Endothelial cell of umbilical vein (primary cell): ENCODE results near the gene AADAT. TPM values are rescaled to one million over a fixed set of nuclear protein-coding genes. Genes with fewer than 3 reads are reported as not detected.

Experiments
- BruUV-seq: library from RNA; stranded (reverse); fragments of 400-500 nt; replicated peaks from 2 replicates; lab custom pipeline; 2021; lab: Mats Ljungman, UMichigan
- CTCF ChIA-PET: fragments of 300-600, 350-600 bp; sonication (Branson Sonifier 250); formaldehyde crosslinking; loops from one replicate; lab custom pipeline; 2021; ENCODE audit warnings: antibody characterized with exemption, inconsistent platforms; lab: Charles Lee
- POLR2A ChIA-PET: fragments of 300-600, 350-600 bp; sonication (Branson Sonifier 250); formaldehyde crosslinking; loops from one replicate; lab custom pipeline; 2021; ENCODE audit warnings: antibody characterized with exemption, inconsistent platforms; lab: Charles Lee
- DNase-seq: peaks from one replicate; pipeline ENCODE4 v3.0.0-alpha.2; 2011; ENCODE audit warnings: low read depth, low spot score
- FAIRE-seq: peaks from 2 replicates; lab custom pipeline; 2011; peaks lifted over from hg19 to GRCh38; lab: Jason Lieb, UNC
- H2AFZ ChIP-seq: 2 replicates; pipeline ENCODE4 v1.6.0; 2012; ENCODE audit warnings: low read depth, low read length, control low read depth, inconsistent platforms
- H3K27ac ChIP-seq: 2 replicates; pipeline ENCODE4 v1.5.1; 2011; ENCODE audit warnings: low read depth, mild to moderate bottlenecking, control low read depth, low read length, moderate library complexity; ENCODE audit not compliant: insufficient read depth
- H3K27me3 ChIP-seq, 2 experiments: 2 replicates each; pipeline versions ENCODE4 v1.6.0 to v1.6.1; 2011; ENCODE audit warnings: low read length in 2 of 2, mixed read lengths in 1 of 2; ENCODE audit not compliant: control insufficient read depth in 2 of 2, insufficient read depth in 2 of 2
- H3K36me3 ChIP-seq, 2 experiments: 2 replicates in 1 of 2; 3 replicates in 1 of 2; pipeline ENCODE4 v1.5.1; 2011; ENCODE audit warnings: low read length in 2 of 2, mild to moderate bottlenecking in 1 of 2, moderate library complexity in 1 of 2; ENCODE audit not compliant: control insufficient read depth in 2 of 2, insufficient read depth in 2 of 2; ENCODE audit errors: extremely low read depth in 1 of 2
- H3K4me1 ChIP-seq: 3 replicates; pipeline ENCODE4 v1.5.1; 2011; ENCODE audit warnings: mild to moderate bottlenecking, low read length; ENCODE audit not compliant: control insufficient read depth, insufficient read depth; ENCODE audit errors: extremely low read depth
- H3K4me2 ChIP-seq: 2 replicates; pipeline ENCODE4 v1.6.1; 2011; ENCODE audit warnings: low read length, control low read depth, mixed read lengths; ENCODE audit not compliant: insufficient read depth
- H3K4me3 ChIP-seq, 3 experiments: fragments of 200-600 bp in 1 of 3; sonication (generic), shearing (Covaris generic) in 1 of 3; replicated peaks in 1 of 3; 2 replicates each; pipeline ENCODE4 v1.5.1; 2011 to 2016; ENCODE audit warnings: control low read depth in 3 of 3, low read length in 3 of 3, mild to moderate bottlenecking in 2 of 3, inconsistent platforms in 1 of 3, low read depth in 1 of 3, moderate library complexity in 1 of 3; ENCODE audit not compliant: insufficient read depth in 1 of 3
- H3K79me2 ChIP-seq: 2 replicates; pipeline ENCODE4 v1.6.0; 2012; ENCODE audit warnings: low read length, inconsistent platforms; ENCODE audit not compliant: control insufficient read depth, insufficient read depth
- H3K9ac ChIP-seq: replicated peaks from 2 replicates; pipeline ENCODE3; 2011; ENCODE audit warnings: low read length, control low read depth; ENCODE audit not compliant: insufficient read depth; ENCODE audit errors: extremely low read depth
- H3K9me1 ChIP-seq: replicated peaks from 3 replicates; pipeline ENCODE4 v1.6.0; 2011; ENCODE audit warnings: mild to moderate bottlenecking, low read length; ENCODE audit not compliant: control insufficient read depth, insufficient read depth; ENCODE audit errors: extremely low read depth
- H3K9me3 ChIP-seq: replicated peaks from 2 replicates; pipeline ENCODE4 v1.5.1; 2012; ENCODE audit warnings: low read length, inconsistent platforms; ENCODE audit not compliant: control insufficient read depth, insufficient read depth
- H4K20me1 ChIP-seq: replicated peaks from 2 replicates; pipeline ENCODE3; 2011; ENCODE audit warnings: mild to moderate bottlenecking, low read length; ENCODE audit not compliant: control insufficient read depth, insufficient read depth; ENCODE audit errors: extremely low read depth
- EZH2 ChIP-seq: IDR thresholded peaks from 2 replicates; pipeline ENCODE4 v1.6.1; 2012; ENCODE audit warnings: borderline replicate concordance, low read depth, mild to moderate bottlenecking, moderate library complexity, low read length, inconsistent platforms; ENCODE audit not compliant: severe bottlenecking
- FOS ChIP-seq: IDR thresholded peaks from 2 replicates; pipeline ENCODE4 v1.6.1; 2011; ENCODE audit warnings: mild to moderate bottlenecking, low read length, moderate library complexity, borderline replicate concordance; ENCODE audit not compliant: insufficient read depth
- GATA2 ChIP-seq: IDR thresholded peaks from 2 replicates; pipeline ENCODE4 v1.7.0; 2011; ENCODE audit warnings: low read depth, mild to moderate bottlenecking, moderate library complexity, mixed read lengths, low read length; ENCODE audit not compliant: insufficient read length, insufficient read depth
- JUN ChIP-seq: IDR thresholded peaks from 2 replicates; pipeline ENCODE4 v1.6.1; 2011; ENCODE audit warnings: borderline replicate concordance, low read depth; ENCODE audit not compliant: insufficient read length, insufficient read depth
- MYC ChIP-seq: IDR thresholded peaks from one replicate; pipeline ENCODE4 v1.6.1; 2011; ENCODE audit warnings: mild to moderate bottlenecking, low read depth, low read length
- dilution Hi-C: fragments of 300-500 bp; cut with MboI; formaldehyde crosslinking; loops from one replicate; pipeline ENCODE4 v1.15.0; 2019; ENCODE audit warnings: low sequenced_read_pairs; ENCODE audit not compliant: extremely low pct_ligation_motif_present
- intact Hi-C: fragments of 100-400 bp; cut with micrococcal nuclease; formaldehyde crosslinking; loops from one replicate; pipeline ENCODE4 v1.10.0; 2022
- polyA plus RNA-seq, 4 experiments: library from polyadenylated mRNA; depleted of rRNA in 3 of 4; stranded (reverse) in 3 of 4; unstranded in 1 of 4; fragments of >200 nt; gene quantifications; 2 replicates each; pipeline versions ENCODE4 v1.2.1 to v1.2.3, GENCODE V29; 2011 to 2012; ENCODE audit warnings: missing spikeins in 1 of 4
- total RNA-seq: library from RNA; stranded (reverse); gene quantifications from 2 replicates; pipeline ENCODE4 v1.2.3, GENCODE V29; 2021
- TF ChIP-seq, protein P1 (sequence below): IDR thresholded peaks from 2 replicates; pipeline ENCODE4 v1.6.1; 2011; ENCODE audit not compliant: insufficient read depth, insufficient read length
- TF ChIP-seq, protein P2 (sequence below), 2 donors: IDR thresholded peaks; 1 replicate in 1 of 2; 2 replicates in 1 of 2; pipeline ENCODE4 v1.5.1; 2011; ENCODE audit warnings: low read length in 2 of 2, mild to moderate bottlenecking in 2 of 2, moderate library complexity in 2 of 2, control low read depth in 1 of 2, inconsistent platforms in 1 of 2, low read depth in 1 of 2; ENCODE audit not compliant: insufficient read depth in 1 of 2; ENCODE audit errors: extremely low read depth in 1 of 2

Gene AADAT
- total and polyA plus RNA-seq, 2 donors (not counting 3 experiments of a cell fraction or from before 2014, with no cell fraction given) = 1.8 to 2.5 TPM

DNA sequence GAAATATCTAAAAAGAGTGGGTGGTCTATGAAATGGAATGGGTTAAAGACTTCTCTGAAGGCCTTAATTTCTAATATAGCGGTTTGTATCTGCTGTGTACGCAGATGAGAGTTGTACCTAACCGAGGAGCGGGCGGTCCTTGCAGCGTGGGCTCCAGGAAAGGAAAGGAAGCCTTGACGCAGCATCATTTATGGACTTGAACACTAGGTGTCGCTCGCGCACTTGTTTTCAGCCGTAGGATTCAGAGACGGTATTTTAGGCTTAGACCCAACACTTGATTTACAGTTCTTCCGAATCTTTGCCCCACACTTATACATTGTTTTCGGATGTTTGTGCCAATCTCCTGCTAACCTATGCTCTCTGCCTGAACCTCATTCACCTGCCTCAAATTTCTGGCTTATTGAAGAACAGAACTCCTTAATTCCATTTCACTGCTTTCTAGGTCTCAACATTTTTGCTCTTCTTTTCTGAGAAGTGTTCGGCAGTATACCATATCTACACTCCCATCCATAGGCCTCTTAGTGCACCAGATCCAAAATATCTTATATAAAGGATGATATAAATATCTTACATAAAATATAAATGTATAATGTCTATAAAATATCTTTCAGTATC is 48.9 kb upstream of the AADAT start:
- DNase-seq = peak; percentile 68
- H3K4me2 ChIP-seq = no peak overlapping the region
- no peak overlapping the region for H2AFZ ChIP-seq
- ChIA-PET CTCF (no interaction called here), POLR2A (no interaction called here)
- H3K27ac ChIP-seq = no peak overlapping the region
- H3K4me1 ChIP-seq = no peaks in the 10 kb centered on the region
- FAIRE-seq = peak; percentile 92
- no peaks in the 10 kb centered on the region for H3K9me1 ChIP-seq
- TF ChIP-seq JUN = no peak
- no peak for TF ChIP-seq MYC
- TF ChIP-seq, protein P1, sequence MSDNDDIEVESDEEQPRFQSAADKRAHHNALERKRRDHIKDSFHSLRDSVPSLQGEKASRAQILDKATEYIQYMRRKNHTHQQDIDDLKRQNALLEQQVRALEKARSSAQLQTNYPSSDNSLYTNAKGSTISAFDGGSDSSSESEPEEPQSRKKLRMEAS = no peak
- no peak for TF ChIP-seq FOS
- TF ChIP-seq, protein P2, sequence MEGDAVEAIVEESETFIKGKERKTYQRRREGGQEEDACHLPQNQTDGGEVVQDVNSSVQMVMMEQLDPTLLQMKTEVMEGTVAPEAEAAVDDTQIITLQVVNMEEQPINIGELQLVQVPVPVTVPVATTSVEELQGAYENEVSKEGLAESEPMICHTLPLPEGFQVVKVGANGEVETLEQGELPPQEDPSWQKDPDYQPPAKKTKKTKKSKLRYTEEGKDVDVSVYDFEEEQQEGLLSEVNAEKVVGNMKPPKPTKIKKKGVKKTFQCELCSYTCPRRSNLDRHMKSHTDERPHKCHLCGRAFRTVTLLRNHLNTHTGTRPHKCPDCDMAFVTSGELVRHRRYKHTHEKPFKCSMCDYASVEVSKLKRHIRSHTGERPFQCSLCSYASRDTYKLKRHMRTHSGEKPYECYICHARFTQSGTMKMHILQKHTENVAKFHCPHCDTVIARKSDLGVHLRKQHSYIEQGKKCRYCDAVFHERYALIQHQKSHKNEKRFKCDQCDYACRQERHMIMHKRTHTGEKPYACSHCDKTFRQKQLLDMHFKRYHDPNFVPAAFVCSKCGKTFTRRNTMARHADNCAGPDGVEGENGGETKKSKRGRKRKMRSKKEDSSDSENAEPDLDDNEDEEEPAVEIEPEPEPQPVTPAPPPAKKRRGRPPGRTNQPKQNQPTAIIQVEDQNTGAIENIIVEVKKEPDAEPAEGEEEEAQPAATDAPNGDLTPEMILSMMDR (IDR thresholded peaks at IDR 0.05; ENCODE audit: extremely low read depth in 1 of 2, insufficient read depth in 1 of 2, low read depth in 1 of 2, low read length in 2 of 2) = peak; percentile 73 to 77
- TF ChIP-seq EZH2 = no peak
- TF ChIP-seq GATA2 = no peak
- no peaks in the 10 kb centered on the region for H3K9me3 ChIP-seq
- no peaks in the 10 kb centered on the region for H3K79me2 ChIP-seq
- BruUV-seq = no TSS peak
- no peaks in the 10 kb centered on the region for H4K20me1 ChIP-seq
- H3K4me3 ChIP-seq = no peak overlapping the region
- no peaks in the 10 kb centered on the region for H3K36me3 ChIP-seq
- H3K9ac ChIP-seq = no peak overlapping the region
- dilution Hi-C loops (no loop called here), intact Hi-C loops (loop anchor here (1.0 kb wide), 1 partner anchor 121 kb away; no protein-coding TSS in a partner anchor)
- H3K27me3 ChIP-seq = no peaks in the 10 kb centered on the region
